Right lobe of liver (tissue), 6 donors: ENCODE measurements around the gene PRR20G. TPM values are rescaled to one million over a fixed set of nuclear protein-coding genes. Genes with fewer than 3 reads are reported as not detected.

ENCODE experiments used
- ATAC-seq, 4 donors: fragments of 200-7000 bp; cut with Tn5 transposase; one replicate each; pipeline ENCODE4 v1.9.1; 2020; ENCODE audit warnings: mild to moderate bottlenecking in 4 of 4, moderate library complexity in 4 of 4
- DNase-seq, 3 donors: peaks; one replicate each; pipeline ENCODE4 v3.0.0-alpha.2; 2020
- H3K27ac ChIP-seq, 3 donors: fragments of 200-600 bp; one replicate each; pipeline ENCODE4 v1.8.0; 2022
- H3K27me3 ChIP-seq, 2 donors: fragments of 200-600 bp; one replicate each; pipeline ENCODE4 v1.8.0; 2022
- H3K36me3 ChIP-seq, 4 donors: fragments of 200-600 bp; sonication (generic) in 1 of 4; one replicate each; pipeline versions ENCODE4 v1.5.1 to v1.8.0; 2017 to 2022; ENCODE audit warnings: control low read depth in 1 of 4
- H3K4me1 ChIP-seq, 4 donors: fragments of 200-600 bp; sonication (generic) in 1 of 4; one replicate each; pipeline versions ENCODE4 v1.5.1 to v1.8.0; 2017 to 2022; ENCODE audit warnings: control low read depth in 1 of 4
- H3K4me3 ChIP-seq, 3 donors: fragments of 200-600 bp; one replicate each; pipeline ENCODE4 v1.8.0; 2022
- H3K9me3 ChIP-seq, 4 donors: fragments of 200-600 bp; sonication (generic) in 1 of 4; one replicate each; pipeline versions ENCODE4 v1.5.1 to v1.8.0; 2017 to 2022; ENCODE audit warnings: control low read depth in 1 of 4
- POLR2A ChIP-seq: fragments of 450-650 bp; IDR thresholded peaks from one replicate; pipeline ENCODE4 v1.6.1; 2017; ENCODE audit warnings: antibody characterized with exemption, mild to moderate bottlenecking
- WGBS: methylation state at CpG from one replicate; pipeline ENCODE4 v1.1.6; 2018; ENCODE audit warnings: low coverage, low lambda C conversion rate; ENCODE audit not compliant: insufficient coverage; ENCODE audit errors: missing lambda C conversion rate; 5-methylcytosine and 5-hydroxymethylcytosine counted together
- intact Hi-C, 2 donors: fragments of 100-400 bp; cut with DNase I; formaldehyde crosslinking; loops; one replicate each; pipeline versions ENCODE4 v1.11.2 to v1.14.1; 2022
- total RNA-seq, 6 experiments: library from RNA; depleted of rRNA in 2 of 6; stranded (reverse); fragments of >200 nt in 2 of 6; fragmentation: NEBNext Ultra II Directional in 3 of 6; extraction: Animal tissue kit (Norgen Biotek cat#: 25700) in 3 of 6; gene quantifications; one replicate each; pipeline versions ENCODE4 v1.1.0 to v1.2.4, GENCODE V29; 2016 to 2023
- TF ChIP-seq, protein P1 (sequence below), 4 donors: fragments of 200-600 bp in 3 of 4; fragments of 450-650 bp in 1 of 4; IDR thresholded peaks; one replicate each; pipeline versions ENCODE4 v1.5.1 to v1.8.0; 2016 to 2022; ENCODE audit warnings: antibody characterized with exemption in 4 of 4, mild to moderate bottlenecking in 2 of 4
- donor health status: DM: no; HTN: yes; CAD: no.
- donor health status: DM: no; HTN: no; CAD: no.
- donor health status: DM: no; HTN: no; CAD: no.
- donor health status: DM: no; HTN: yes; CAD: no.
- donor health status: DM: no; HTN: yes; CAD: no.

PRR20G gene
- total RNA-seq, 6 experiments from 2014 or later = not detected

DNA sequence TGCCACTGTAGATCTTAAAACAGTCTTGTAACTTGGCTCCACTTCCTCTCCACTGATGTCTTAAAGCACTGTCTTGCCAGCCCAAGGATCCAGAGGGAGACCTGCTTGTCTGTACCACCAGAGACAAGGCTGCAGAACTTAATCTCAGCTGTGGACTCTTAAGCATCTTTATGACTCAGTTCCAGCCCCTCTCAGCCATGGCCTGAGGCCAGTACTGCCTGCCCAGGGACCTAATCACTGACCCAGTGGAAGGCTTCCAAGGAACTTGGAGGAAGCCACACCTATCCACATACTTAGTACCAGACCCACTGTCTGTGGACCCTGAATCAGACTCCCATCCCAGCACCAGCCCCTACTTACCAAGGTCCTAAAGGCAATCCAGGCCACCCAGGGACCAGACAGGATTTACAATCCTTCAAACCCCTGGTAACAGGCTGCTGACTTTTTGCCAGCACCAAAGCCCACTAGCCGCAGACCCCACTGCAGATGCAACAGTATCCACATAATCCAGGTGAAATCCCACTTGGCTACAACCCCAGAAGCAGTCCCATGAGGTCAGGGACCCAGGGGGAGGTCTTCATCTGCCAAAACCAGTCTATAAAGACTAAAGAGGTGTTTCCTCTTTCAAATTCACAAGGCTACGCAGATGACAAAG is 41.9 kb upstream of the PRR20G start:
- TF ChIP-seq, protein P1, sequence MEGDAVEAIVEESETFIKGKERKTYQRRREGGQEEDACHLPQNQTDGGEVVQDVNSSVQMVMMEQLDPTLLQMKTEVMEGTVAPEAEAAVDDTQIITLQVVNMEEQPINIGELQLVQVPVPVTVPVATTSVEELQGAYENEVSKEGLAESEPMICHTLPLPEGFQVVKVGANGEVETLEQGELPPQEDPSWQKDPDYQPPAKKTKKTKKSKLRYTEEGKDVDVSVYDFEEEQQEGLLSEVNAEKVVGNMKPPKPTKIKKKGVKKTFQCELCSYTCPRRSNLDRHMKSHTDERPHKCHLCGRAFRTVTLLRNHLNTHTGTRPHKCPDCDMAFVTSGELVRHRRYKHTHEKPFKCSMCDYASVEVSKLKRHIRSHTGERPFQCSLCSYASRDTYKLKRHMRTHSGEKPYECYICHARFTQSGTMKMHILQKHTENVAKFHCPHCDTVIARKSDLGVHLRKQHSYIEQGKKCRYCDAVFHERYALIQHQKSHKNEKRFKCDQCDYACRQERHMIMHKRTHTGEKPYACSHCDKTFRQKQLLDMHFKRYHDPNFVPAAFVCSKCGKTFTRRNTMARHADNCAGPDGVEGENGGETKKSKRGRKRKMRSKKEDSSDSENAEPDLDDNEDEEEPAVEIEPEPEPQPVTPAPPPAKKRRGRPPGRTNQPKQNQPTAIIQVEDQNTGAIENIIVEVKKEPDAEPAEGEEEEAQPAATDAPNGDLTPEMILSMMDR (IDR thresholded peaks at IDR 0.05) = no peak
- TF ChIP-seq POLR2A = no peak
- ATAC-seq = no peak
- peaks cover 0 to 12% (median 3%) of the 10 kb centered on the region in 4 donors for H3K9me3 ChIP-seq
- no peaks in the 10 kb centered on the region for H3K4me1 ChIP-seq
- 89% methylated on average over 1 of the region's 2 CpGs for WGBS
- DNase-seq = no peak
- H3K4me3 ChIP-seq = no peak overlapping the region
- no peak overlapping the region for H3K27ac ChIP-seq
- no peaks in the 10 kb centered on the region for H3K36me3 ChIP-seq
- no peaks in the 10 kb centered on the region for H3K27me3 ChIP-seq
- intact Hi-C loops = no loop called here

DNA sequence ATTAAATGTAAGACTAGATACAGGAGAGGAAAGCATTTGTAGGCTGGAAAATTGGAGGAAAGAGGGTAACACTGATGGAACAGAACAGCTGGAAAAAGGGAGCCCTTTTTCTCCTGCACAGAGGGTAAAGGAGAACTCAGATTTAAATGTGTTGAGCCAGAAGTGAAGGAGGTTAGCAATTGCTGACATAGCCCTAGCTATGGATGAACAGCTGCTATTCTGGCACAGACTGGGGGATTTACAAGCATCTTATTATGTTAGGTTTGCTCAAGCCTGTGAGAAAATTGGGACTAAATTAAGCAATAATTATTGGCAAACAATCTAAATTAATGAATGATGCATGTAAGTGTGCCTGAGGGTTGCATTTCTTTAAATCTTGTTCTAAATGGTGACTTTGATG is 40.6 kb upstream of the PRR20G start:
- TF ChIP-seq, protein P1 (IDR thresholded peaks at IDR 0.05) = no peak
- no peak for TF ChIP-seq POLR2A
- H3K27me3 ChIP-seq = no peaks in the 10 kb centered on the region
- no peaks in the 10 kb centered on the region for H3K36me3 ChIP-seq
- DNase-seq = no peak
- H3K9me3 ChIP-seq = peaks cover 0 to 8% (median 3%) of the 10 kb centered on the region in 4 donors
- no peak overlapping the region for H3K4me3 ChIP-seq
- no peak for ATAC-seq
- no peak overlapping the region for H3K27ac ChIP-seq
- intact Hi-C loops = no loop called here
- H3K4me1 ChIP-seq = no peaks in the 10 kb centered on the region

DNA sequence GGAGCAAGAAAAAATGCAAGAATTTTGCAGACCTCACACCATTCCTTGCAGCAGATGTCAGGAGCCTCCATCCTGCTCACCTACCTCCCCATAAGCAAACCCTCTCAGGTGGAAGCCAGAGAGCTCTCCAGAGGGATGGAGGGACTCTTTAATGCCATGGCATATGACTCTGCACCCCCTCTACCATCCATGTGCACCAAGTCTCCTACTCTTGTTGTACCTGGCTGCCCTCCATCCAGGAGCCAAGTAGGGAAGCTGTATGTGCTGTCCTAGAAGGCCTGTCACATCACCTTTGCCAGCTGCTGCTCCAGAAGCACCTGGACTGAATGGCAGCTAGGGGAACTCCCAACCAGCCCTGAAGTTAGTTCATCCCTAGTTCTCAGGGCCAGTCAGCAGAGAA is 38.5 kb upstream of the PRR20G start:
- Histone ChIP-seq H3K27ac (no peak overlapping the region), H3K4me1 (no peaks in the 10 kb centered on the region), H3K4me3 (no peak overlapping the region), H3K36me3 (no peaks in the 10 kb centered on the region), H3K27me3 (no peaks in the 10 kb centered on the region), H3K9me3 (peaks cover 0 to 8% (median 3%) of the 10 kb centered on the region in 4 donors)
- TF ChIP-seq, protein P1 (IDR thresholded peaks at IDR 0.05) = no peak
- TF ChIP-seq POLR2A = no peak
- no peak for ATAC-seq
- DNase-seq = no peak
- intact Hi-C loops = no loop called here

DNA sequence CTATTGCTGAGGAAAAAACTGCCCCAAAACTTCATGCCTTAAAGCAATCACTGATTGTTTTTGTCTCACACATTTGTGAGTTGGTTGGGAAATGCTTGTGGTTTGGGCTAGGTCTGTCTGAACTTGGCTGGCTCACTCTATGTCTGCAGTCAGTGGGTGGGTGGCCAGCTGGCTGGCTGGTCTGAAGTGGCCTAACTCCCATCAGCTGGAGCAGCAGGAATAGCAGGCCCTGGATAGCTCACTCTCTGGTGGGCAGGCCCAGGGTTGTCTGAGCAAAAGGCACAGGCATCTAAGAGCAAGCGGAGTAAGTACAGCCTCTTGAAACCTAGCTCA is 37.7 kb upstream of the PRR20G start:
- no peak for DNase-seq
- Histone ChIP-seq H3K9me3 (peaks cover 0 to 5% (median 2%) of the 10 kb centered on the region in 4 donors), H3K4me3 (no peak overlapping the region), H3K4me1 (no peaks in the 10 kb centered on the region), H3K36me3 (no peaks in the 10 kb centered on the region), H3K27me3 (no peaks in the 10 kb centered on the region), H3K27ac (no peak overlapping the region)
- TF ChIP-seq, protein P1 (IDR thresholded peaks at IDR 0.05) = no peak
- intact Hi-C loops = no loop called here
- no CpG with 5 or more reads among the region's 1 CpG for WGBS
- no peak for ATAC-seq
